H1 (cell line): ENCODE results near the gene CLEC1A. TPM values are rescaled to one million over a fixed set of nuclear protein-coding genes. Genes with fewer than 3 reads are reported as not detected.

Experiments
- CTCF ChIA-PET: fragments of 300-600 bp; sonication (Branson Sonifier 250); formaldehyde crosslinking; loops from one replicate; lab custom pipeline; 2021; ENCODE audit not compliant: partially characterized antibody; lab: Charles Lee
- POLR2A ChIA-PET: fragments of 300-600 bp; sonication (Branson Sonifier 250); formaldehyde crosslinking; loops from one replicate; lab custom pipeline; 2021; ENCODE audit warnings: inconsistent platforms; ENCODE audit not compliant: partially characterized antibody; lab: Charles Lee
- DNase-seq, 2 experiments: peaks; one replicate each; pipeline versions ENCODE4 v3.0.0 to v3.0.0-alpha.2; 2010 to 2022; ENCODE audit warnings: low spot score in 2 of 2, low read depth in 1 of 2, mixed read lengths in 1 of 2
- FAIRE-seq: peaks from 2 replicates; lab custom pipeline; 2011; peaks lifted over from hg19 to GRCh38; lab: Jason Lieb, UNC
- H2AFZ ChIP-seq: 2 replicates; pipeline ENCODE4 v1.8.1; 2012; ENCODE audit warnings: low read length, inconsistent platforms
- H2AK5ac ChIP-seq: 2 replicates; pipeline ENCODE4 v1.6.1; 2013; ENCODE audit warnings: low read depth, low read length
- H2BK120ac ChIP-seq: replicated peaks from 2 replicates; pipeline ENCODE3; 2013; ENCODE audit warnings: low read depth, low read length, inconsistent platforms
- H2BK12ac ChIP-seq: 2 replicates; pipeline ENCODE4 v1.6.1; 2013; ENCODE audit warnings: low read depth, low read length
- H2BK15ac ChIP-seq: 2 replicates; pipeline ENCODE4 v1.6.1; 2013; ENCODE audit warnings: low read length
- H2BK20ac ChIP-seq: 2 replicates; pipeline ENCODE4 v1.6.1; 2013; ENCODE audit warnings: low read length
- H2BK5ac ChIP-seq: 2 replicates; pipeline ENCODE4 v1.6.1; 2013; ENCODE audit warnings: low read depth, low read length
- H3K14ac ChIP-seq: 2 replicates; pipeline ENCODE4 v1.6.1; 2013; ENCODE audit warnings: inconsistent platforms; ENCODE audit not compliant: insufficient read length
- H3K18ac ChIP-seq: 2 replicates; pipeline ENCODE4 v1.6.1; 2013; ENCODE audit warnings: low read length; ENCODE audit errors: extremely low read depth
- H3K23ac ChIP-seq: 2 replicates; pipeline ENCODE4 v1.6.1; 2013; ENCODE audit warnings: inconsistent platforms; ENCODE audit not compliant: insufficient read length
- H3K23me2 ChIP-seq: 2 replicates; pipeline ENCODE4 v1.6.1; 2013; ENCODE audit warnings: low read depth, low read length
- H3K27ac ChIP-seq: 2 replicates; pipeline ENCODE4 v1.6.1; 2011; ENCODE audit warnings: low read depth, low read length, inconsistent platforms
- H3K27me3 ChIP-seq, 4 experiments: replicated peaks in 1 of 4; 1 replicate in 1 of 4; 2 replicates in 3 of 4; pipeline versions ENCODE4 v1.6.1 to v1.8.1; 2011 to 2013; ENCODE audit warnings: low read length in 3 of 4, mild to moderate bottlenecking in 3 of 4, inconsistent platforms in 2 of 4, mixed read lengths in 2 of 4, moderate library complexity in 1 of 4; ENCODE audit not compliant: control insufficient read depth in 3 of 4, insufficient read depth in 3 of 4; ENCODE audit errors: extremely low read depth in 1 of 4
- H3K36me3 ChIP-seq, 4 experiments: 2 replicates each; pipeline versions ENCODE4 v1.6.1 to v1.8.1; 2011 to 2013; ENCODE audit warnings: mild to moderate bottlenecking in 4 of 4, low read length in 3 of 4, moderate library complexity in 2 of 4, control low read depth in 1 of 4, inconsistent platforms in 1 of 4; ENCODE audit not compliant: insufficient read depth in 4 of 4, control insufficient read depth in 2 of 4
- H3K4ac ChIP-seq: replicated peaks from 2 replicates; pipeline ENCODE3; 2013; ENCODE audit warnings: low read length, low read depth, mixed read lengths, inconsistent platforms; ENCODE audit not compliant: insufficient read length
- H3K4me1 ChIP-seq, 4 experiments: replicated peaks in 1 of 4; 1 replicate in 1 of 4; 2 replicates in 3 of 4; pipeline versions ENCODE4 v1.6.1 to v1.8.1; 2011 to 2013; ENCODE audit warnings: low read length in 3 of 4, inconsistent platforms in 2 of 4, mixed read lengths in 1 of 4; ENCODE audit not compliant: insufficient read depth in 4 of 4, control insufficient read depth in 3 of 4
- H3K4me2 ChIP-seq, 2 experiments: 2 replicates each; pipeline versions ENCODE4 v1.6.1 to v1.8.1; 2011 to 2013; ENCODE audit warnings: low read depth in 2 of 2, low read length in 2 of 2, control low read depth in 1 of 2, inconsistent platforms in 1 of 2, mild to moderate bottlenecking in 1 of 2; ENCODE audit not compliant: insufficient read depth in 1 of 2
- H3K4me3 ChIP-seq, 4 experiments: fragments of 200-600, 300-600 bp in 1 of 4; sonication (generic), shearing (Covaris generic), sonication (Bioruptor Twin) in 1 of 4; 2 replicates each; pipeline versions ENCODE4 v1.5.1 to v1.8.1; 2011 to 2016; ENCODE audit warnings: low read length in 4 of 4, low read depth in 3 of 4, control low read depth in 2 of 4, inconsistent platforms in 2 of 4, mild to moderate bottlenecking in 2 of 4, mixed read lengths in 1 of 4, moderate library complexity in 1 of 4; ENCODE audit not compliant: insufficient read depth in 2 of 4; ENCODE audit errors: extremely low read depth in 1 of 4
- H3K56ac ChIP-seq: replicated peaks from 2 replicates; pipeline ENCODE3; 2013; ENCODE audit warnings: low read depth, mild to moderate bottlenecking, mixed read lengths, low read length, inconsistent platforms; ENCODE audit not compliant: insufficient read length
- H3K79me1 ChIP-seq: 2 replicates; pipeline ENCODE4 v1.6.1; 2013; ENCODE audit warnings: low read depth, low read length, control low read depth
- H3K79me2 ChIP-seq, 2 experiments: 2 replicates each; pipeline versions ENCODE4 v1.6.1 to v1.8.1; 2012 to 2013; ENCODE audit warnings: low read length in 2 of 2, mild to moderate bottlenecking in 2 of 2, inconsistent platforms in 1 of 2; ENCODE audit not compliant: insufficient read depth in 2 of 2, control insufficient read depth in 1 of 2
- H3K9ac ChIP-seq, 4 experiments: replicated peaks in 1 of 4; 1 replicate in 1 of 4; 2 replicates in 3 of 4; pipeline versions ENCODE4 v1.6.1 to v1.8.1; 2011 to 2013; ENCODE audit warnings: low read depth in 3 of 4, low read length in 3 of 4, control low read depth in 2 of 4, mild to moderate bottlenecking in 2 of 4, moderate library complexity in 2 of 4, inconsistent platforms in 1 of 4; ENCODE audit errors: extremely low read depth in 1 of 4
- H3K9me3 ChIP-seq, 2 experiments: 2 replicates each; pipeline versions ENCODE4 v1.6.1 to v1.8.1; 2012 to 2013; ENCODE audit warnings: mild to moderate bottlenecking in 2 of 2, moderate library complexity in 2 of 2, control low read depth in 1 of 2, inconsistent platforms in 1 of 2, low read depth in 1 of 2, low read length in 1 of 2, mixed read lengths in 1 of 2; ENCODE audit not compliant: insufficient read depth in 2 of 2
- H4K20me1 ChIP-seq, 2 experiments: replicated peaks in 1 of 2; 2 replicates each; pipeline versions ENCODE3 to v1.8.1; 2011 to 2013; ENCODE audit warnings: inconsistent platforms in 2 of 2, low read length in 2 of 2, mild to moderate bottlenecking in 1 of 2; ENCODE audit not compliant: insufficient read depth in 2 of 2, control insufficient read depth in 1 of 2
- H4K5ac ChIP-seq: 2 replicates; pipeline ENCODE4 v1.6.1; 2013; ENCODE audit warnings: low read length, low read depth, mixed read lengths, inconsistent platforms; ENCODE audit not compliant: insufficient read length
- H4K8ac ChIP-seq: 2 replicates; pipeline ENCODE4 v1.8.0; 2013; ENCODE audit warnings: mild to moderate bottlenecking, moderate library complexity, low read length, inconsistent platforms; ENCODE audit not compliant: insufficient read depth; ENCODE audit errors: extremely low read depth
- H4K91ac ChIP-seq: replicated peaks from 2 replicates; pipeline ENCODE3; 2013; ENCODE audit warnings: low read length, mixed read lengths, inconsistent platforms; ENCODE audit not compliant: insufficient read length
- ASH2L ChIP-seq: fragments of 200-600, 300-600 bp; sonication (generic); IDR thresholded peaks from one replicate; pipeline ENCODE4 v1.7.1; 2017; ENCODE audit warnings: low read length
- ATF2 ChIP-seq: IDR thresholded peaks from 2 replicates; pipeline ENCODE4 v1.6.1; 2012; ENCODE audit warnings: low read length, inconsistent platforms
- BCL11A ChIP-seq, 2 experiments: IDR thresholded peaks; one replicate each; pipeline ENCODE4 v1.6.1; 2011; ENCODE audit warnings: low read depth in 2 of 2, low read length in 2 of 2, mild to moderate bottlenecking in 2 of 2
- CEBPB ChIP-seq: IDR thresholded peaks from 2 replicates; pipeline ENCODE4 v1.6.1; 2012; ENCODE audit warnings: low read depth, low read length
- CHD2 ChIP-seq: IDR thresholded peaks from 2 replicates; pipeline ENCODE4 v1.6.1; 2012; ENCODE audit warnings: low read length, improper control_type of control experiment
- CREB1 ChIP-seq: IDR thresholded peaks from 2 replicates; pipeline ENCODE4 v1.6.1; 2012; ENCODE audit warnings: inconsistent platforms
- JUND ChIP-seq: IDR thresholded peaks from 2 replicates; pipeline ENCODE4 v1.6.1; 2011; ENCODE audit warnings: mild to moderate bottlenecking, improper control_type of control experiment, low read length
- POLR2A ChIP-seq, 2 experiments: IDR thresholded peaks; 1 replicate in 1 of 2; 2 replicates in 1 of 2; pipeline ENCODE4 v1.6.1; 2011; ENCODE audit warnings: low read depth in 2 of 2, low read length in 2 of 2, mild to moderate bottlenecking in 2 of 2; ENCODE audit errors: control extremely low read depth in 1 of 2
- POLR2AphosphoS5 ChIP-seq: IDR thresholded peaks from 2 replicates; pipeline ENCODE4 v1.6.1; 2011; ENCODE audit warnings: low read depth, low read length
- RFX5 ChIP-seq: IDR thresholded peaks from 2 replicates; pipeline ENCODE4 v1.6.1; 2011; ENCODE audit warnings: low read depth, low read length, improper control_type of control experiment, borderline replicate concordance
- RXRA ChIP-seq: IDR thresholded peaks from 2 replicates; pipeline ENCODE4 v1.6.1; 2011; ENCODE audit warnings: low read depth, mild to moderate bottlenecking, low read length, moderate library complexity; ENCODE audit not compliant: insufficient read depth
- TAF1 ChIP-seq: IDR thresholded peaks from 2 replicates; pipeline ENCODE4 v1.6.1; 2011; ENCODE audit warnings: mild to moderate bottlenecking, low read depth, low read length
- WGBS, 2 experiments: shearing (Covaris generic) in 1 of 2; methylation state at CpG; one replicate each; pipeline versions ENCODE4 v1.1.6 to v1.1.7; 2013 to 2015; ENCODE audit warnings: low lambda C conversion rate in 2 of 2, mixed read lengths in 2 of 2, inconsistent platforms in 1 of 2, low coverage in 1 of 2, missing lambda C conversion rate in 1 of 2; ENCODE audit not compliant: insufficient replicate concordance in 2 of 2, insufficient coverage in 1 of 2, insufficient read length in 1 of 2; ENCODE audit errors: extremely low coverage in 1 of 2, missing lambda C conversion rate in 1 of 2; 5-methylcytosine and 5-hydroxymethylcytosine counted together
- polyA plus RNA-seq, 7 experiments: library from polyadenylated mRNA; depleted of rRNA in 3 of 7; stranded (reverse) in 5 of 7; unstranded in 2 of 7; fragments of >200 nt in 5 of 7; fragments of 200-250 nt in 2 of 7; gene quantifications; 1 replicate in 5 of 7; 2 replicates in 1 of 7; 4 replicates in 1 of 7; pipeline versions ENCODE4 v1.2.1 to v1.2.3, GENCODE V29; 2011 to 2013; ENCODE audit warnings: missing spikeins in 2 of 7, mixed read lengths in 2 of 7
- total RNA-seq: library from RNA; stranded (reverse); fragmentation: NEBNext Ultra II Directional; extraction: Animal tissue kit (Norgen Biotek cat#: 25700); gene quantifications from 2 replicates; pipeline ENCODE4 v1.2.1, GENCODE V29; 2021
- TF ChIP-seq, protein P1 (sequence below): IDR thresholded peaks from 2 replicates; pipeline ENCODE4 v1.6.1; 2012; ENCODE audit warnings: inconsistent platforms

The CLEC1A gene
- total and polyA plus RNA-seq, 2 of the 8 experiments (the other 6 are each of a cell fraction or from before 2014, with no cell fraction given): 0.20 TPM; not detected in 1

DNA sequence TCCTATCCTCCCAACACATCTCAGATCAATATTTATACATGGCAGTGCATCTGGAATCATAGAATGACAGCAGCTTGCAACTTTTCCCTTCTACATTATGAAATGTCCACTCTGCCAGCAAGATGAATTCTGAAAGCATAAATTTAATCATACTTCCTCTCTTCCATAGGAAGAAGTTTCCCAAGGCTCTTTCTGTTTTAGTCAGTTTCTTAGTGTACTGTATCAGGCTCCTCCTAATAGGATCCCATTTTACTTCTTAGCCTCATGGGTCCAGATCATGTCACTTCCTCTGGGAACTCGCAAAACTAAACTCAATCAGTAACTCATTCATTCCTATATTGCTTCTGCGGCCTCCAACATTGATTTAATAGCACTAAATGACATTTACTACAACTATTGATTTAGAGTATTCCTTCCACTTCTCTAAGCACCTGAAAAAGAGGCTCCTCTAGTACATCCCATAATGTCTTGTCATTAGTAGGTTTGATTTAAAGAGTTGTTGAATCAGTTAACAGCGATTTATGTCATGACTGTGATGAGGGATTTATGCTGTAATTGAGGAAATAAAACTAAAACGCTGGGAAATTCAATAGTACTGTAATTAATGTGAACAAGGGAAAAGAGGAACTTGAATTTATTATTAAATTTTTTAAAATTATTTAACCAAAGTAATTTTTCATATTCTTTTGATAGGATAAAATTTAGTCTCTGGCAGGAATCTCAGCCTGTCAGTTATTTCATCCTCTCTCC lies 4.0 kb downstream of the CLEC1A start:
- H2BK20ac ChIP-seq: no peak overlapping the region
- no peak overlapping the region for H4K8ac ChIP-seq
- H3K9ac ChIP-seq: no peak overlapping the region
- no peaks in the 10 kb centered on the region for H3K36me3 ChIP-seq
- no peaks in the 10 kb centered on the region for H3K23me2 ChIP-seq
- no peaks in the 10 kb centered on the region for H3K9me3 ChIP-seq
- no peak overlapping the region for H3K14ac ChIP-seq
- H4K5ac ChIP-seq: no peak overlapping the region
- DNase-seq: no peak
- H3K27ac ChIP-seq: no peak overlapping the region
- H2BK15ac ChIP-seq: no peak overlapping the region
- H3K23ac ChIP-seq: no peak overlapping the region
- H3K56ac ChIP-seq: no peak overlapping the region
- no peaks in the 10 kb centered on the region for H3K79me2 ChIP-seq
- WGBS, 2 experiments: 93% methylated on average over 4 of the region's 4 CpGs; no CpG with 5 or more reads in 1 of the 2 experiments
- H3K4me1 ChIP-seq: peaks cover 0 to 7% (median 4%) of the 10 kb centered on the region in 4 experiments; a peak in 5 of 7 replicates
- no peak for FAIRE-seq
- H3K18ac ChIP-seq: no peak overlapping the region
- no peak overlapping the region for H2BK5ac ChIP-seq
- ChIA-PET POLR2A (no interaction called here), CTCF (interaction anchor here (0.6 kb wide), 1 partner anchor 41 kb away, joined by 3 read pairs; no protein-coding TSS in a partner anchor)
- no peak overlapping the region for H2BK12ac ChIP-seq
- H3K4me2 ChIP-seq: no peak overlapping the region
- H2AK5ac ChIP-seq: no peak overlapping the region
- H3K4me3 ChIP-seq: no peak overlapping the region
- no peaks in the 10 kb centered on the region for H4K20me1 ChIP-seq
- no peaks in the 10 kb centered on the region for H3K27me3 ChIP-seq
- H2AFZ ChIP-seq: no peak overlapping the region
- H3K79me1 ChIP-seq: no peaks in the 10 kb centered on the region
- H4K91ac ChIP-seq: no peak overlapping the region
- H3K4ac ChIP-seq: no peak overlapping the region
- H2BK120ac ChIP-seq: no peak overlapping the region
- TF ChIP-seq TAF1 (no peak), POLR2A (IDR thresholded peaks at IDR 0.05; ENCODE audit: control extremely low read depth in 1 of 2, low read depth in 2 of 2, low read length in 2 of 2) (no peak), JUND (no peak), RFX5 (no peak), CEBPB (no peak), CREB1 (no peak), CHD2 (no peak), POLR2AphosphoS5 (no peak), ATF2 (no peak), ASH2L (no peak), RXRA (no peak), BCL11A (IDR thresholded peaks at IDR 0.05; ENCODE audit: low read depth in 2 of 2, low read length in 2 of 2) (no peak)
- TF ChIP-seq, protein P1, sequence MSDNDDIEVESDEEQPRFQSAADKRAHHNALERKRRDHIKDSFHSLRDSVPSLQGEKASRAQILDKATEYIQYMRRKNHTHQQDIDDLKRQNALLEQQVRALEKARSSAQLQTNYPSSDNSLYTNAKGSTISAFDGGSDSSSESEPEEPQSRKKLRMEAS: no peak
